GM21737 (cell line): ENCODE measurements around the gene AFAP1.
"Not testable (repeated sequence)": the region's sequence is repeated elsewhere in the genome, so short reads cannot be mapped to it uniquely, and the experiment has no call there.

Experiments used
- ATAC-seq: cut with Tn5 transposase; IDR thresholded peaks from one replicate; pipeline ENCODE4 v1.9.1; 2021; ENCODE audit warnings: mild to moderate bottlenecking, moderate library complexity; ENCODE audit not compliant: unreplicated experiment

The AFAP1 gene

DNA sequence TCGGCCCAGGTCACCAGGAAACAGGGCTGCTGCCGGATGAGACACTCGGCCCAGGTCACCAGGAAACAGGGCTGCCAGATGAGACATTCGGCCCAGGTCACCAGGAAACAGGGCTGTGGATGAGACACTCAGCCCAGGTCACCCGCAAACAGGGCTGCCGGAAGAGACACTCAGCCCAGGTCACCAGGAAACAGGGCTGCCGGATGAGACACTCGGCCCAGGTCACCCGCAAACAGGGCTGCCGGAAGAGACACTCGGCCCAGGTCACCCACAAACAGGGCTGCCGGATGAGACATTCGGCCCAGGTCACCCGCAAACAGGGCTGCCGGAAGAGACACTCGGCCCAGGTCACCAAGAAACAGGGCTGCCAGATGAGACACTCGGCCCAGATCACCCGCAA, 21.5 kb downstream of the AFAP1 start:
- not testable (repeated sequence) for ATAC-seq

DNA sequence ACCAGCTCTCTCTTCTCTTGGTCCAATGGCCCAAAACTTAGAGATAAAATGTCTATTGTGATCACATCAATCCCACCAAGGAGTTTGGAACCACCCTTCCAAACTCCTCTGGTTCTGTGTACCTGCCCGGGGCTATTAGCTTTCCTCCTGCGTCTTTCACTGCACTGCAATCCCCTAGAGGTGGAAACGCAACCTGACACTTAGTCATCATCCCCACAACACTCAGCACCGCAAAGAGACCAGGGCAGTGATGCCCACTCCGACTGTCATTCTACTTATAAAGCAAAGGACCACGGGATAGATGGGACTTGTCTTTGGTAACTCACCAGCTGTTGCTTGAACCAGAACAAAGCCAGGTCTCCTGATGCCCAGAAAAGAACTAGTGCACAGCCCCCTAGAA, 22.0 kb downstream of the AFAP1 start:
- ATAC-seq: no peak

DNA sequence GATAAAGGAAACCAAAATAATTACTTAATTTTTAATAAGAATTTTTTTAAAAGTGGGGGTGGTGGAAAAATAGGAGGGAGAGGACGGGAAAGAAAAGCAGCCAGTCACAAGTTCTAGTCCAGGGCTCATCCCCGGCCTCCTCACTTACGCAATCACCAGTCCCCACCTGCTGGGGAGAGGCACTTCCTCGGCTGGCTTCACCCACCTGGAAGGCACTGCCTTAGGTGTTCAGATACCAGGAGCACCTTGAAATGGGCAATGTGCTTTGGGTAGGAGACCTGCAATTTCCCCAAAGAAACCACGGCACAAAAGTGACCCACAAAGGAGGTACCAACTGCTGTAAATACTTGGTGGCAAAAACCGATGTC, 23.8 kb downstream of the AFAP1 start:
- ATAC-seq: no peak

DNA sequence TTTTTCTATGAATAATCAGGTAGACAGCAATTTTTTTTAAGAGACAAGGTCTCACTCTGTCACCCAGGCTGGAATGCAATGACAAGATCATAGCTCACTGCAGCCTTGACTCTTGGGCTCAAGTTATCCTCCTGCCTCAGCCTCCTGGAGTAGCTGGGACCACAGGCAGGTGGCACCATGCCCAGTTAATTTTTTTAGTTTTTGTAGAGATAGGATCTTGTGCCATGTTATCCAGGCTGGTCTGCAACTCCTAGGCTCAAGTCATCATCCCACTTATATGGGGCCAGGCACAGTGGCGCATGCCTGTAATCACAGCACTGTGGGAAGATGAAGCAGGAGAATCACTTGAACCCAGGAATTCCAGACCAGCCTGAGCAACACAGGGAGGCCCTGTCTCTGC, 26.8 kb downstream of the AFAP1 start:
- no peak for ATAC-seq

DNA sequence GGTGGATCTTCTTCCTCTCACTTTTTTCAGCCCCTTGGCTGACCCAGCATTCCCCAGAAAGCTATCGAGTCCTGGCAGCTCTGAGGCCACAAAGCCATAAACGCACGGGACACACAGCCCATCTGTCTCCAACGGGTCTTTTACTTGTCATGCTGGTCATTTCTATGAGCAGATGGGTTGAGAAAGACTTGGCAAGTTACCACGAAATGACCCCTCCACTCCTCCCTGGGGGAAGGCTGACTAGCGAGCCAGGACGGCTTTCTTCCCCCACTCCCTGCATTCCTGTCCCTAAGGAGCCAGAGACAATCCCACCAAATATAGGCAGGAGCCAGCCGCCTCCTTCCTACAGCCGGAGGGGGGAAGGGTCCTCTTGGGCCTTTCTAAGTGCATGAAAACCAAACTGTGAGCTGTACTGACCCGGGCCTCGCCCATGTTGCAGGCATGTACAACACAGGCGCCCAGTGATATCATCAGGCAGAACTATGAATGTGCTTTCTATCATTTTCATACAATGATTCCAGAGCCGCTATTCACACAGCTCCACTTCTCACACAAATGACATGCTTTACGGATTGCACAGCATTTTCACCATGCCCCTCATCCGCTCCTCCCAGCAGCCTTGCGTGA, 28.6 kb downstream of the AFAP1 start:
- ATAC-seq: no peak

DNA sequence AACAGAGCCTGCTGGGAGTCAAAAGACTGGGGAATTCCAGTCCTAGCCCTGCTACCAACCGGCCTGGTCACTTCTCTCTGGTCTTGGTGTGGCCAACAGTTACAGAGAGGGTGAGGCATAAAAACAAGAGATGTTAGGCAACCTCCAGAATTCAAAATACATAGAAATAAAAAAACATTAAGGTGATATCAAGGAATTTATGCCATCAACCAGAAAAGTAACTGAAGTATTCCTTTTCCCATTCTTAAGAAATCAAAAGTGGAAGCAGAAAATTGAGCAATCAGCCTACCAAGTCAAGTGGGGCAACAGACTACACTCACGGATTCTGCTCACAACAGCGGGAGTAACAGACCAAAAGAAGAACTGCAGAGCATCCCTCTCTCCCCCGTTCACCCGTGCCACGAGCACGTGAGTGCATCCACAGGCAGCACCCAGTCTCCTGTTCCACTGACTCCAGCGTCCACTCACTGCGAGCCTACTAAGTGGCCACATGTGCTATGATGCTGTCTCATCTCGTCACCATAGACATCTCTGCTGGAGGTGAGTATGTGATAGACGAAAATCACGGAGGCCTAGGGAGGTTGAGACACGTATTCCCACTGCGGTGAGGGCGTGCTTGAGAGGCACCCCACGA, 29.3 kb downstream of the AFAP1 start:
- no peak for ATAC-seq

DNA sequence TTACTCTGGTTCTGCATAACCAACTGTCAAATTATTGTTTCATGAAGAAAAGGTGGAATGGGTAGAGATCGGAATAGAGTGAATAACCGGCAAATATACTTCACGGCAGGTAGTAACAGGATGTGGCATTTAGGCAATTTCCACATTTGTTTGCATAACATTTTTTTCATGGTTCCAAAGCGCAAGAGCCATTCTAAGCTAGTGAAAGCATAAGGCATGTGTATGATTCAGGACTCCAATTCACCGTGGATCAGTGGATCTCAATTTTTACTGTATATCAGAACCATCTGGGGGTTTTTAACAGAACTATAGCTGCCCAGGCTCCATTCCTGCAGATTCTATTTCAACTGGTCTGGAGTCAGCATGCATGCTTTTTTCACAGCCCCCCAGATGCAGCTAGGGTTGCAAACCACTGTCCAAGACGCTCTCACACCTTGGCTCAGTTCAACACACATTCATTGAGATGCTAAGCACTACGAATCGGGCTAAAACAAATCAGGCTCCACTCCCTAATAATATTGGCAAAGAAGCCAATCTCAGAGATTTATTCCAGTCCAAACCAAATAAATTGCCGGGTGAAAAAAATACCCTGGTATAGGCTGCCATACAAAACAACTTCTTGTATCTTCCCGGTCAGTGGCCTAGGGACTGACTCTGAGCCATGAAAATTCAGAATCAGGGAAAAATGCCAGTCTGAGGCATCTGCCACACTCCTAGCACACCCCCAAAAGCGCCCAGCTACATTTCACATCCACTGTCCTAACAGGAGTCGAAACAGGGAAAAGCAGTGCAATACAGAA, 30.0 kb downstream of the AFAP1 start:
- ATAC-seq: no peak

DNA sequence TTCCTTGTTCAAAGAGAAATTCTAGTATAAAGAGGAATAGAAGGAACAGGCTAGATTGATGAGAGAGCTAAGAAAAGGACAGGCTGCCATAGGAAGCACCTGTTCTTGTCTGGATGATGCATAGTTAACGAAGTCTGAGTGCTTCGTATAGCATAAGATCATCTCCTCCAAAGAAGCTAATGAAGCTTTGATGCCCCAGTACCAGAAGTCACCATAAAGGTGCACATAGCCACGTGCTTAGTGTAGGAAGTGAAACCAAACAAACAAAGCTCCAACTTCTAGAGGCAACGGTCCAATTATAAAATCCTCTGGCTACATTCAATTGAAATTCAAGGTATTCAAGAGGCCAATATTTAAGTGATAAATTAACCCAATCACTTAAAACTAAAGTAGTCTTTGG, 31.0 kb downstream of the AFAP1 start:
- no peak for ATAC-seq

DNA sequence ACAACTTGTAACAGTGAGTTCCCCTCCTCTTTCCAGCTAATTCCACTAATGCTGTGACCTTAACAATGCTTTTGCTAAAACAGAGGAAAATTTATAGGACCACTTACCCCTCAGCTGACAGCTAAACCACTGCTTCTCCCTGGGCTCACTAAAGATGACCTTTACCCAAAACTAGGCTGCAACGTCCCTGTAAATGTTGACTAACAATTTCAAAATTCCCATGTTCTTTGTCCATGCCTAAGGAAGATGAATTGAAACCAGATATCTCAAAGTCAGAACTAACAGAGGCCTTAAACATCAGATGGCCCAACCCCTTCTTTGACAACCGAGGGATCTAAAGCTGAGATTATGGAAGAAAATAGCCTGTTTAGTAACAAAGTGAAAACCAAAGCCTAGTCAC, 32.5 kb downstream of the AFAP1 start:
- ATAC-seq: no peak

DNA sequence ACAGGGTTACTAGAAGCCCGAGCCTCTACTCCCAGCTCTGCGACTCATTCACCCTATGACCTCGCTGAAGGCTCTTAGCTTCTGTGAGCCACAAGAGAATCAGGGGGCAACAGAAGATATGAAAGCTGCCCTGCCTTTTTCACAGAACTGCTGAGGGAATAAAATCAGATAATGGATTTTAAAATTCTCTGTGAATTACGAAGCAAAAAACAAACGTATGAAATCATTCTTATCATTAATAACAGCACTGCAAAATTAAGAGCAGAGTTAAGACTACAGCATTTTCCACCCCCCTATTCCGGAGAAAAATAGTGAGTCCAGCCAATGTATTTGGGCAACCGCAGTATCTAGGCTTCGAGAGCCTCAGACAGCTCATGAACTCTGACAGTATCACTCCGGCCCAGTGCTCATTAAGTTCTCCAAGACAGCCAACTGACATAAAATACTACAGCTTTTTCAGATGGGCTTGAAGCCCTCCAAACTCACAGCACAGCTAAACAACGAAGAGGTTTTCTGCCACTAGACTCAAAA, 33.4 kb downstream of the AFAP1 start:
- no peak for ATAC-seq

DNA sequence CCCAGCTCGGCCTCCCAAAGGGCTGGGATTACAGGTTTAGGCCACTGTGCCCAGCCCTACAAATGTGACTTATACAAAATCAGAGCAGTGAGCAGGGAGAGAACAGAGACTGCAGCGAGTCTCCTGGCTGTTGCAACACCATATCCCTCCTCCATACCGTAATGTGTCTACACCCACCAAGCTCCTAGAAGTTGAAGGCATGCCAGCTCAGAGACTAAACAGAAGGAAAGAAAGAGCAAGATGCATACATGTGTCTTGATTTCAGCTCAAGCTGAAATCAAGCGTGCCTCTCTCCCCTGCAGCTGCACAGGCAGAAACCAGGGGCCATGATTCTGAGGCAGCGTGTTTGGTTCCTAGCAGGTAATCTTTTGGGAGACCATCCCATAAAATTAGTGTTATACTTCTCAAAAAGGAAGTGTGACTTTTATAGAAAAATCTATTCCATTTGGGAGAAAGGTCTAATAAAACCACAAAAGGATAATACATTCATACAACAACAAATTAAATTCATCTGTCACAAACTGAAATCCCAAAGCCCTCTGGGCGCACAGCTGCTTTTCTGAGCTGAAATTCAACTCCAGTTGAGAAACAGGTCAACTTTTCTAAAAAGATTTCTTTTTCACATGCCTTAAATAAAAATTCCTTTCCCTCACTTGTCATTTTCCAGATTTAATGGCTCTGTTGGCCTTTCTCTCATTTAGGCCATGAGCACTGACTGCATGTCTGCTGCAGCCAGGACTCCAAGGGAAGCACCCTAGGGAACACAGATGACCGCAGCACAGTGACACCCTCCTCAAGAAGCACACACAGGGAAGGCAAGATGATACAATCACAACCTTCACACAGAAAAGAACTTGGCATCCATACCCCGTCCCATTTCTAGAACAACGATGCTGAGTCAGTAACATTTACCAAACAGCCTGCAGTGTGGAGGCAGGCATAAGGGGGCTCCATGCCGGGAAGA, 34.4 kb downstream of the AFAP1 start:
- ATAC-seq: no peak

DNA sequence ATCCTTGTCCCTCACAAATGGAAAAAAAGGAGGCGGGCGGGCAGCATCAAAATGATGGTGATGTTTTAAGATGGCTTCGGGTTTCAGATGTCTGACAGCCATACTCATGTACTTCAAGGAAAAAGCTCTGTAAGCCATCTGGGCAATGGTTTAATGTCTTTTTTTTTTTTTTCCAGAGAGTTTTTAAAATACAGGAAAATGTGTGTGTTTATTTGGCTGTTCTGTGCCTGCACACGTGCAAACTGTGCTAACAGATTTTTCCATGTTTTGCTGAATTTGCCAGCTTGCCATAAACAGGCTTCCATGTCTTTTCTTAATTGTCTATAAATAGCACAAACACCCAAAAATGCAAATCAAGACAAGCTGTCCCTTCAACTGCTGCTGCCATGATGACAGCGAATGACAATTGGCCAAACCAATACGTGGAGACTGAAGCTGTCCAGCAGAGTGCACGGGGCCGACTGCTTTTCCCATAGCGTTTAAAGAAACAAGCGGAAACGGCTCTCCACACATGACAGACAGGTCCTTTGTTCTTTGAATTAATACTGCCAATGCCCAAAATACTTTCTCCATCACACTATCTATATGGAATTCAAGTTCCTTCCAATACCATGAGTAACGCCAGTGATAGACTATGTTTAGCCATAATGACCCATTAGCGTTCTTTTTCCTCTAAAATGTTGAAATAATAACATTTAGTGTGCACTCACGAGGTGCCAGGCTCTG, 35.7 kb downstream of the AFAP1 start:
- ATAC-seq: no peak

DNA sequence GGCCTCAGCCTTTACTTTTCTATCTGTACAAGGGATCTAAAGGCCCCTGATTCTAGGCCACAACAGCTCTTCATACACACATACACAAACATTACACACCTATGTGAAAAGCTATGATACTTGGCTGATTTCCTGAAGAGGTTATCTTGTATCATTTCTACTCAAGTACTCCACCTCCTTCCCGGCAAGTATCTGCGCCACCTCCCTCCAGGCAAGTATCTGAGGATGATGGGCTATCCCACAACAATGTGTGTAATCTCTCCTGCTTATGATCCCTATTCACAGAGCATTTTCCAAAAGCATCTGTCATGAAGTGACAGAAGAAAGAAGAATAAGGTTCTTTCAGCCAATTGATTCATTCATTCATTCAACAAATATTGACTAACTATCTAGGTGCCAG, 36.8 kb downstream of the AFAP1 start:
- ATAC-seq: no peak

DNA sequence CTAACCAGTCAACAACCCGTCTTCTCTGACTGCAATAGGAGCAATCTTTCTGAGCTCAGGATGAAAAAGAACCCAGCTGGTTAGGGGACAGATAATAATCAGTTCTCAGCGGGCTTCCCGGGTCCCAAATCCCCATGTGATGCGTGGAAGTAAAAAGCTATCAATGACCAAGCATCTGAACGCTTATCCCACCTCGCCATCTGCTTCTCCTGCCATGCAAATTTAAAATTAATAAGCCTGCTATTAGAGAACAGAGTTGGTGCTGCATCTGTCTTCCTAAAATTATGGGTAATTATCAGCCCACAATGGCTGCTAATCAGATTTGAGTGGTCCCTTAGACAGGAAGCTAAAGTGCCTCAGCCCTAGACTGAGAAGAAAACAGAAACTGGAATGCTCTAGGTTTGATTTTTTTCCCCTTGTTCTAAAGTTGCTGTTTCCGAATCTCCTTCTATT, 37.5 kb downstream of the AFAP1 start:
- no peak for ATAC-seq

DNA sequence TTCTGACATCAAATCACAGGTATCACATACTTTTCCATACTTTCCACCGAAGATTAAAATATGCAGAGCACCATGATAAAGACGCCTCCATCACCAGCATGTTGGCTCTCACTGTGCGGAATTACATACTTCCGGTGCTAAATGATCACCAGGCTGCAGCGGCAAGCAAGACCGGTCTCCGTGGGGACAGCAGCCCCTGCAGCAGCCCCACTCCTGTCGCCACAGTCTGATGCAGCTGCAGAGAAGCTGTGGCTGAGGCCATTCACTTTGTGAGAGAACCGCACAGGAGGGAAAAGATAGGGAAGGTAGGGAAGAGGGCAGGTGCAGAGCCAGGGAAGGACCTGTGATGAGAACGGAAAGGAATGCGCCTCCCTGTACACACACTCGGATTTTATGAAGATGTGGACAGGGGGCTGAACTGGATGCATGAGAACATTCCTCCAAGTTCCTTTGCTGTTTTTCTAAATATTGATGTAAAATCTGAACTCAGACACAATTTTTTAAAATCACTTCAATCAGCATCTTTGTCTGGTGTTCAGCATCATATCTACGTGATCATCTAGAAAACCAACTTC, 38.3 kb downstream of the AFAP1 start:
- ATAC-seq: no peak

DNA sequence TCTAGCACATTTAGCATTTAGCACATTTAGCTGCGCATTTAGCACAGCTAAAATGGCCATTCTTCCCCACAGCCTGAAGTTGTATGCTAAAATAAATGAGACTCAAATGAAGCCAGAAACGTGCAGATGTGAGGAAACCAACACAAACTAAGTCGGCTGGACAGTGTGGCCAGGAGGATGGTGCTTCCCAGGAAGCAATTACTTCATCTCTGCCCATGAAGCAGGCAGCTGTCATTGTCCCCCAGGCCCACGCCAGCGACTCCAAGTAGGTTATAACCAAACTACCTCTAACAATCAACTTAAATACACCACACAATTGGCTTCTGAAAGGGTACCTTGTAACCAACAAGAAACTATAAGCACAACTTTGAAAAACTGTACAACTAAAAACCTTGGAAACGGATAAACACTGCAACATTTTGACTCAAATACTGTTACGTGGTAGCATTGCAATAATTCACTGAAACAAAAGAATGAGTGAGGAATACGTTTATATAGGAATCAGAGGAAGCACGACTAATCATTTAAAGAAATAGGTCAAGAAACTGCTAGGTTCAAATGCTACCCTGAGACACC, 39.2 kb downstream of the AFAP1 start:
- no peak for ATAC-seq

DNA sequence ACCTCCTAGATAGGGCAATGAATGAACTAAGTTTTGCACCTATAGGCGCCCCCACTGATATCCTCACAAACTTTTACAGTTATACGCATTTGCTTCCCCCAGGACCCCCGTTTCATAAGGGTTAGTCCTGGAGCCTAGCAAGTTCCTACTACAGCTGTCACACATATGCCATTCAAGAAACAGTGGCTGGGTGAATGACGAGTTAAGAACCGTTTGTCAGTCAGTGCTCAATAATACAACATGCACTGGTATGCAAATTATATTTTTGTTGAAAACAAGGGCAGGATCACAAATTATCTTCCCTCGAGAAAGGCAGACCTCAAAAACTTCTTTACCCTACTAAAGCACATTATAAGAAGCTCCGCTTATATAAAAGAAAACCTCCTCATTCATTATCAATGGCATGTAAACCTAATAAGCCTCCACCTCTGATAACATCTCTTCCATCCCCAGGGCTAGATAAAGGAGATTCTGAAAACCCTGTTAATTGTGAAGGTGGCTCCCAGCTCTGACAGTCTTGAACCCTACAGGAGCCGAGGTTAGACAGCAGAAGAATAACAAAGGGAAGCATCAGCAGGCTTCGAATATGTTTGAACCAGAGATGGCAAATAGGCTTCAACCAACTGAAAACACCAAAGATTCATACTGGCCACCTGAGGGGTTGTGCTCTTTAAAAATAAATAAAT, 40.3 kb downstream of the AFAP1 start:
- no peak for ATAC-seq

DNA sequence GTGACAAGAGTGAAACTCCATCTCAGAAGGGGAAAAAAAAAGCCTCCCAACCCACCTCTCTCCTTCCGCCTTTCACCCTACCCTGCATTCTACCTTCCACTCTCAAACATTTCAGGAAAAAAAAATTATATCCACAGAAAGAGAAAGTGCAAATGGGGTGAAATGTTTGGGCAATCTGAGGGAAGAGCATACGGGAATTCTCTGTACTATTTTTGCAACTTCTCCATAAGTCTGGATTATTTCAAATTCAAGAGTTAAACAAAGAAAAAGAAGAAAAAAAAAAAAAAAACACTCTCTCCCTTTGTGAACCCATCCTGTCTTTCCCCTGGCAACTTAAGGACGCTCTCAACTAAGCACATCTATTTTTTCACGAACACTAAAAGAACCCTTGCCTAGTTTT, 41.3 kb downstream of the AFAP1 start:
- ATAC-seq: no peak

DNA sequence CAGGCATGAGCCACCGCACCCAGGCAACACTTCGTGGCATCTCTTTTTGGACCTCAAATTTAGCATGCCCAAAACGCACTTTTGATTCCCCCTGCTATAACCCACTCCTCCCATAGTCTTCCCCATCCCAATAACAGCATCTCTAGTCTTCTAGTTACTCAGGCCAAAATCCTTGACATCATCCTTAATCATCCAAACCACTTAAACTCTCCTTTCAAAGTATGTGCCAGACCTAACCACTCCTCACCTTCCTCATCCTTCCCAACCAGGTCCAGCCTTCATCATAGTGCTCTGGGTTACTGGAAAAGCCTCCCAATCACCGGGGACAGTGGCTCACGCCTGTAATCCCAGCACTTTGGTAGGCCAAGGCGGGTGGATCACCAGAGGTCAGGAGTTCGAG, 41.9 kb downstream of the AFAP1 start:
- no peak for ATAC-seq
